Measurements from ENCODE around the gene PRKAR1A.
"Not testable (repeated sequence)": the region's sequence is repeated elsewhere in the genome, so short reads cannot be mapped to it uniquely, and the experiment has no call there.

Gene PRKAR1A

GRCh38 chr17:68581863-68582645 is 69.8 kb downstream of the PRKAR1A start:
- DNase-seq, result no peak

DNA sequence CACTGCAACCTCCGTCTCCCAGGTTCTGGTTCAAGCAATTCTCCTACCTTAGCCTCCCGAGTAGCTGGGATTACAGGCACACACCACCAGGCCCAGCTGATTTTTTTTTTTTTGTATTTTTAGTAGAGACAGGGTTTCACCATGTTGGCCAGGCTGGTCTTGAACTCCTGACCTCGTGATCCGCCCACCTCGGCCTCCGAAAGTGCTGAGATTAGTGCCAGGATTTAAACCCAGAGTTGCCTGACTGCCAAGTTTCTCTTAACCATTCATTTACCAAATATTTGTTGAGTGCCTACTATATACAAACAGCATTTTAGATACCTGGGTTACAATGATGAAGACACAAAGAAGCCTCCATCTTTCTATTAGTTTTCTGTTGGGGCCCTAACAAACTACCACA is 70.6 kb downstream of the PRKAR1A start:
- not testable (repeated sequence) for DNase-seq

- DNase-seq, result no peak
Measured at GRCh38 chr17:68584581-68585303, 72.5 kb downstream of the PRKAR1A start.

DNA sequence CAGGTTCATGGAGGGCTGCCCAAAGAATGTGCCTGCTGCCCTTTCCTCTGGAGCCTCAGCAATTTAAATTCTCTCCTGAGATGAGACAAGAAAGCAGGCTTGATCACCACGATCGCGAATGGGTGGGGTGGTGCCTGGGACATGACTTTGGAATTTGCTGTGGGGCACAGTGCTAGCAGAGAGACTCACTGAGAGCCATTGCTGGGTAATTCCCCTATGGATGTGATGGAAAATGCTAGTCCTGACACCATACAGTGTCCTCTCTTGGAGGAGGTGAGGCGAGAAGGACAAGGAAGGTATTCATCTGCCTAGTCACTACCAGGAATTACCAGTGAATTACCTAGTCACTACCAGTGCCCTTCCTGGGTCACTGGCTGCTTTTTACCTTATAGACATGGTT is 73.4 kb downstream of the PRKAR1A start:
- no peak for DNase-seq

- no peak for DNase-seq
Measured at GRCh38 chr17:68587026-68587425, 74.8 kb downstream of the PRKAR1A start.

DNA sequence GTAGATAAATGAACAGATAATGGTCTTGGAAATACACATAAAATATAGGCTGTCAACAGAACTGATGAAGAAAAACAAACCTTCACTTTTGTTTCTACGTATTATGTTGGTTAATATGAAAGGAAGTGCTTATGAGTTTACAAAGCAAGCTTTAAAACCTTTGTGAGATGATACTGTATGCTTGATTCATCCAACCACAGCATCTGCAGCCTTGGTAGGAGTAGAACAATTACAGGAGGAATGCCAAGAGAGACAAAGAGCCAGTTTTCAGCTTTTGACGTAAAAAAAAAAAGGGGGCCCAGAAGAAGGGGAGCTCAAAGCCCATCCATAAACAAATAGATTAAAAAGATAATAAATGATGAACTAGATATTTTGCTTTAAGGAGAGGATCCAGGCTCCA is 75.6 kb downstream of the PRKAR1A start:
- DNase-seq, result no peak

DNA sequence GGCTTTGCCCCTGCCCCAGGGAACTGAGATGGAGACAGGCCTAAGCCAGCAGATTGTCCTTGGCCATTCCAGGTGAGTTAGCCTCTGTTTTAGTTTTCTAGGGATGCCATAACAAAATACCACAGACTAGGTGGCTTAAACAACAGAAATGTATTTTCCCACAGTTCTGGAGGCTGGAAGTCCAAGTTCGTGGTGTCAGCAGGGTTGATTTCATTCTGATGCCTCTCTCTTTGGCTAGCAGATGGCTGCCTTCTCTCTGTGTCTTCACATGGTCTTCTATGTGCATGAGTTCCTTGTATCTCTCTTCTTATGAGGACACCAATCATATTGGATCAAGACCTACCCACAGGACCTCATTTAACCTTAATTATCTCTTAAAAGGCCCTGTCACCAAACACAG is 76.1 kb downstream of the PRKAR1A start:
- no peak for DNase-seq

DNA sequence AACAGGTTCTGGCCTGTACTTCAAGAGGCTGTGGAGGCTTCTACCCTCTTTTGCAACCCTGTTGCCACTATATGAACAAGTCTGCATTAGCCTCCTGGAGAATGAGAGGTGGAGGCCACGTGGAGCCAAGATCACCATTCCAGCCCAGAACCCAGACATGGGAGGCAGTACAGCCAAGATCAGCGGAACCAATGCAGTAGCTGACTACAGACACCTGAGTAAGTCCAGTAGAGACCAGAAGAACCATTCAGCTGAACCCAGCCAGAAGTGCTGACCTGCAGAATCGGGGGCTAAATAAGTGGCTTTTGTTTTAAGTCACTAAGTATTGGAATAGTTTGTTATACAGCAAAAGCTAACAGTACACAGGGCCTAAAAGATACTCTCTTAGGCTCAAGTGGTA is 76.9 kb downstream of the PRKAR1A start:
- DNase-seq, result no peak

GRCh38 chr17:68591583-68591982 is 79.4 kb downstream of the PRKAR1A start:
- DNase-seq, result no peak

DNA sequence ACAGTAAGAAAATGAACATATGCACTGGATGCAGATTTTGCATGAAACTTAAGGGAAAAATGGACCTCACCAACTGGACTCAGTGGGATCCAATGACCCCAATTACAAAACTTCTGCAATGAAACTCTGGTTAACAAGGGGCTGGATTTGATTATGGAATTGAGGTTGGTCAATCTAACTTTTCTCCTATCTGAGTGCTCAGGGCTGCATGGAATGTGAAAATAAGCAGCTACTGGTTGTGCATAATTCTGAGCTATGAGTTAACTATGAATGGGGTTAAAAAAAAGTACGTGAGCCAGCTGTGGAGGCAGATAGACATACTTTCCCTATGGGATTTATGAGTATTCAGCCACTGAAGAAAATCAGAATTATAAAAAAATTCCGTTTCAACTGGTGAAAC is 79.8 kb downstream of the PRKAR1A start:
- no peak for DNase-seq

DNA sequence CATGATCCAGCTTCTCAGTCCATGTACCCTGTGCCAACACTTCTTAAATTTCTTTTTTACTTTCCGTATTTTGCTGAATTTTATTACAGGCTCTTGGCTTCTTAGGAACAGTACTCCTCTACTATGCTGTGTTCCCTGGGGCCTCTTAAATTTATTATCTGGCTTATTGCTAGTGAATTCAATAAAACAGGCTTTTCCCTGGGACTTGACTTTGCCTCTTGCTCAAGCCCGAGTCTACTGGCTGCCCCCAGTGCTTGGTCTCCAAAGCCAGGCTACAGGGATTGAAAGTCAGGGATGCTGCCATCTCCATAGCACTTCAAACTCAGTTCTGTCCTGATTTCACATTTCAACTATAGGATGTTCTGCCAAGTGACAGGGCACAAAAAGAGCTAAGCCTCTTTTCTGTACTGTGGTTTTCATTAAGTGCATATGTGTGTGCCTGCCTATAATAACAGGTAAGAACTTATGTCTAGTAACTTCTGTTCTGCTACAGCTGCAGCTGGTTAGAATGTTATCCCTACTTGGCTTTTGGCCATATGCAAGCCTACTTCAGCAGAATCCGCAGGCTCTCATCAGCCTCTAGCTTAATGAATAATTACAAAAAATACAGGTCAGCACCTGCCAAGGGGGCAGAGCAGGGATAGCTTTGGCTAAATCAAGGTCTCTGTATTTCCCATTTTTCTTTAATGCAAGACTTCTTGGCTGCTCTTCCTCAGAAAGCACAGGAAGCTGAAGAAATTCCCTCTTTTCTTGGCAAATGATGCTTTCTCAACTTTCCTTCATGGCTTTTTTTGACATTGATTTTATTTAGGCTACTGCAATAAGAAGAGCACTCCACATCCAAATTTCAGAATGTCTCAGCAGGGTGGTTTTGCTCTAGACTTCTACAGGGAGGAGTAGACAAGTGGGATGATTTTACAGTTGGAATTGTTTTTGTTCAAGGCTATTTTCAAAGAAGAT is 80.7 kb downstream of the PRKAR1A start:
- peak; percentile 23 for DNase-seq

- DNase-seq, result no peak
Measured at GRCh38 chr17:68594552-68594951, 82.3 kb downstream of the PRKAR1A start.

DNA sequence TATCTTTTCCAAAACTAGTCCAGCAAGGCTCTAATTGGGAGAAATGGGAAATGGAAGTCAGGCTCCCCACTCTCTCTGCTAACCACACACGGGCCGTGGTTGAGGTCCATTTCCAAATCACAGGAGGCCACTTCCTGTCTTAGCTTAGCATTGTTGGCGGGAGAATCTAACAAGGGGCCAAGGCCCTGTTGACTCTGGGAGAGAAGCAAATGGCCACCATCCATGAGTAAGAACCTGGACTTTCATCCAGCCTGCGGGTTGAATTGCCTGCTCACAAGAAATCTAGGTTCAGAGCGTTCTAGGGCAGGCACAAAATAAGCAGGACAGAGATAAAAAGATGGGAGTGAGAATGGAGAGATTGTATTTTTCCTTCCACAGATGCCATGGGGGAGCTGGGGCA is 83.3 kb downstream of the PRKAR1A start:
- DNase-seq, result no peak

GRCh38 chr17:68595986-68596385 is 83.8 kb downstream of the PRKAR1A start:
- DNase-seq, result no peak

GRCh38 chr17:68596411-68596945 is 84.2 kb downstream of the PRKAR1A start:
- no peak for DNase-seq

DNA sequence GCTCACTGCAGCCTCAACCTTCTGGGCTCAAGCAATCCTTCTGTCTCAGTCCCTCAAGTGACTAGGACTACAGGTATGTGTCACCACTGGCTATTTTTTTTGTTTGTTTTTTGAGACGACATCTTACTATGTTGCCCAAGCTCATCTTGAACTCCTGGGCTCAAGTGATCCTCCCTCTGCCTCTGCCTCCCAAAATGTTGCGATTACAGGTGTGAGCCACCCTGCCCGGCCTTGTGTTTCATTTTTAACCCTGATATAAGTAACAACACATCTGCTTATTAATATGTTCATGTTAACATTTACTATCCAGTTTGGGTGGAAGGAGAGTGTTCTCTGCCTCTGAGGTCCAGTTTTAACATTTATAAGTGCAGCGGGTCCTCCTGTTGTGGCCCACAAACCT is 85.8 kb downstream of the PRKAR1A start:
- DNase-seq, result no peak

- DNase-seq, result no peak
Measured at GRCh38 chr17:68598545-68598961, 86.3 kb downstream of the PRKAR1A start.

DNA sequence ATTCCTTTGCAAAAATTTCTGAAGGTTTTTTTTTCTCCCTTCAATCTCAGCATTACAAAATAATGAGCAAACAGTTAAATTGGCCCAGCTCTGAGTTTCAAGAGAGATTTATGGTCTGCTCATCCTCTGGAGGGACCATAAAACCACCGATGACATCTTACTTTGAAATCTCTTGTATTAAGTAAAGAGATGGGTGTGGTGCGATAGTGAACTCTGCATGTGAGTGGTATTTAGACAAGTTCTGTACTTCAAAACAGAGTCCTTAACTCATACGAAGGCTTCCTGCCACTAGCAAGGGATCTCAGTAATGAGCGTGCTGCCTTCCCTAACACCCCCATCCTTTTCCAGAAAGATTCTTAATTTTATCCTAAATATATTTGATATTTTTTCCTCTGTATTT is 86.9 kb downstream of the PRKAR1A start:
- peak; percentile 11 for DNase-seq

GRCh38 chr17:68599552-68600066 is 87.4 kb downstream of the PRKAR1A start:
- no peak for DNase-seq

DNA sequence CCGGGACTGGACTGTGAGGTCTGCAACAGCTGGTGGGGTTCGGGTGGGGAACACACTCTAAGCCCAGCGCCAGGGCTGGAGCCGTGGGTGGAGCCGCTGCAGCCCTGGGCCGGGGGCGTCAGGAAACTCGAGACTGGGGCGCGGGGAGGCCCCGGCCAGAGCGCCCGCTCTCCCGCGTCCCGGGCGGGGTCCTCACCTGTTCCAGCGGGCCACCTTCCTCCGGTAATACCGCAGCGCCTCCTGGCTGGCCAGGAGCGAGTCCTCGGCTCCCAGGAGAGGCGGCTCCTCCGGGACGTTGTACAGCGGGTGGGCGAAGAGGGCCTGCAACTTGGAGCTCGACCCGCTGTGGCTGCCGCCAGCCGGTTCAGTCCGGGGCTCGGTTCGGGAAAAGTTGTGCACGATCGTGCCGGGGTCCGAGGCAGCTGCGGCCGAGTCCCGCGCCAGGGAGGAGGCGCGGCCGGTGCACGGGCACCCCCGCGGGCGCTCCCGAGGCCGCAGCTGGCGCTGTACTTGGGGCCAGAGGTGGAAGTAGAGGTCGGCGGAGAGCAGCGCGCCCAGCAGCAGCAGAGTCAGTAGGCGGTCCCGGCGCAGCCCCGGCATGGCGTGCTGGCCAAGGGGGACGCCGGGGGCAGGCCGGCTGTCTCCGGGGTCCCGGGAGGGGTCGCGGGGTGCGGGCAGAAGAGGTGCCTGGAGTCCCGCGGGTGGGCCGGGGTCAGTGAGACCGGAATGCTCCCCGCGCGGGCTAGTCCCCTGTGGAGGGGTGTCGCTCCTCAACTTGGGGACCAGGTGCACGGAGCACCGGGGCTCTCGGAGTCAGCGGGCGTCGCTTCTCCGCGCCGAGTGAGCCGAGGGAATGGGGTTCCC is 88.1 kb downstream of the PRKAR1A start:
- DNase-seq, result peak; percentile 49

Measured in NCI-H69 (cell line).